ENCODE results near the gene BAG3.

DNA sequence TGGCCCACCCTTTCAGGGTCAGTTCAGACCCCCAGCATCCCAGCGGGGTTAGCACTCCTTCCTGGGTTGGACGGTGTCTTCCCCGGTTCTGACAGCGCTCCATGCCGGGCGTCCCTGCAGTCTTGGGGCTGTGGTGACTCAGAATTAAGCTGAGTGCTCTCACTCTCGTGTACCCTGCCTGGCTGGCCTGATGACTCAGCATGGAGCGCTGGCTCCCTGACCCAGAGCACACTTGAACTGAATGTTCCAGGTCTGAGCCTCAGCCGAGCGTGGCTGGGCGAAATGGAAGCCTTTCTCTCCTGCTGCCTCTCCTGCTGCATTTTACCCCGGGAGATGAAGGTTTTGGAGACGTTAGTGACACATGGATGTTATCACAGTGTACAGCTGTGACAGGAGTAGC, 7.1 kb downstream of the BAG3 start:
- TF ChIP-seq POLR2AphosphoS5 (IDR thresholded peaks at IDR 0.05; ENCODE audit: low read depth, low read length) (no peak), REST (IDR thresholded peaks at IDR 0.05; ENCODE audit: insufficient read depth in 1 of 2, low read depth in 2 of 2, low read length in 2 of 2) (no peak), TAF1 (IDR thresholded peaks at IDR 0.05; ENCODE audit: borderline replicate concordance, insufficient read depth, low read length) (no peak)
